ENCODE measurements around the gene ACR.

Gene ACR

DNA sequence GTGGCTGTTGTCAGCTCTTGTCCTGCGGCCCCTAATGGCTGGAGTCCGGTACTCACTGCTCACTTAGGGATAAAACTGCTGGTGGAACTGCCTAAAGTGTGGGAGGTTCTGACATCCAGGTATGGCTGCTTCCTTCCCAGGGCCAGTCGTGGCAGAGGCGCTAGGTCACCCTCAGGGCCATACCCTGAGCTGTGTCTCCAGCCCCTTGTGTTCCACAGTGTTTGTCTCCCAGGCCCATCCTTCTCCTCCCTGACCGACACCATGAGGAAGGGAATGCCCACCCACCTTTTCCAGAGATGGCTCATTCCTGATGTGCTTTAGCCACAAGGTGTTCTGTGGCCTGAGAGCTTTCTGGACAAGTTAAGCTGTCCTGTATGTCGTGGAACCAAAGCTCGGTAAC lies 12.4 kb upstream of the ACR start:
- no peak for DNase-seq (ENCODE audit: low read depth)
- TF ChIP-seq, protein P1, sequence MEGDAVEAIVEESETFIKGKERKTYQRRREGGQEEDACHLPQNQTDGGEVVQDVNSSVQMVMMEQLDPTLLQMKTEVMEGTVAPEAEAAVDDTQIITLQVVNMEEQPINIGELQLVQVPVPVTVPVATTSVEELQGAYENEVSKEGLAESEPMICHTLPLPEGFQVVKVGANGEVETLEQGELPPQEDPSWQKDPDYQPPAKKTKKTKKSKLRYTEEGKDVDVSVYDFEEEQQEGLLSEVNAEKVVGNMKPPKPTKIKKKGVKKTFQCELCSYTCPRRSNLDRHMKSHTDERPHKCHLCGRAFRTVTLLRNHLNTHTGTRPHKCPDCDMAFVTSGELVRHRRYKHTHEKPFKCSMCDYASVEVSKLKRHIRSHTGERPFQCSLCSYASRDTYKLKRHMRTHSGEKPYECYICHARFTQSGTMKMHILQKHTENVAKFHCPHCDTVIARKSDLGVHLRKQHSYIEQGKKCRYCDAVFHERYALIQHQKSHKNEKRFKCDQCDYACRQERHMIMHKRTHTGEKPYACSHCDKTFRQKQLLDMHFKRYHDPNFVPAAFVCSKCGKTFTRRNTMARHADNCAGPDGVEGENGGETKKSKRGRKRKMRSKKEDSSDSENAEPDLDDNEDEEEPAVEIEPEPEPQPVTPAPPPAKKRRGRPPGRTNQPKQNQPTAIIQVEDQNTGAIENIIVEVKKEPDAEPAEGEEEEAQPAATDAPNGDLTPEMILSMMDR (IDR thresholded peaks at IDR 0.05; ENCODE audit: low read depth, low read length): no peak
- TF ChIP-seq MYC (IDR thresholded peaks at IDR 0.05; ENCODE audit: low read depth, low read length) (no peak), POLR2A (IDR thresholded peaks at IDR 0.05; ENCODE audit: extremely low read depth, insufficient read length) (no peak)
- TF ChIP-seq, protein P2, sequence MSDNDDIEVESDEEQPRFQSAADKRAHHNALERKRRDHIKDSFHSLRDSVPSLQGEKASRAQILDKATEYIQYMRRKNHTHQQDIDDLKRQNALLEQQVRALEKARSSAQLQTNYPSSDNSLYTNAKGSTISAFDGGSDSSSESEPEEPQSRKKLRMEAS (IDR thresholded peaks at IDR 0.05; ENCODE audit: low read depth, low read length): no peak
- no peak overlapping the region for H3K4me3 ChIP-seq (ENCODE audit: low read depth, low read length)

DNA sequence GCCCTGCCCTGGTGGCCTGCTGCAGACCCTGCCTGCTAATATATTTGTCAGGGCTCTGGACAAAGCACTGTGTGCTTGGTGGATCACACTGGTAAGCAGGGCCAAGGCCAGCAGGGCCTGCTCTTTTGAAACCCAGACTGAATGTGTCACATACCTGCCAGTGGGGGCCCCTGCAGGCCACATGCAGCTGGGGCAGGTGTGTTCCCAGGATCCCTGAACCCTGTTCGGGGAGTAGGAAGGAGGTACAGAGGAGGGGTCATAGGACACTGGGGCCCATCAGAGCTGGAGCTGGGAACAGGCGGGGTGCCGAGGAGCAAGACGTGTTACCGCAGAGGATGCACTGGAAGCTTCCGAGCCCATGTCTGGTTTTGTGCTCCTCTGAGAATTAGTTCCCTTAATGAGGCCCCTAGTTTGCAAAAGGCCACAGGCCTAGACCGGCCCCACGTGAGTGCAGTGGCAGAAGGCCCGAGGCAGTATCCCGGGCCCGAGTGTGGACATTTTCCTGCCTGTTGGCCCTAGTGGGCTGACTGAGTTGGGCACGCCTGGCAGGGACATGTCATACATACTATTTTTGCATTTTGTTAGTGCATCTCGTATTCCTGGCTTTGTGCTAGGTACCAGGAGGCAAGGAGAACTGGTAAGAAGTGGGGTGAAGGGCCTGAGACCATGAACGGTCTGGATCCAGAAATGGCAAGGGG lies 11.2 kb upstream of the ACR start:
- peak; percentile 19 for DNase-seq (ENCODE audit: low read depth)
- TF ChIP-seq, protein P1 (IDR thresholded peaks at IDR 0.05; ENCODE audit: low read depth, low read length): no peak
- TF ChIP-seq POLR2A (IDR thresholded peaks at IDR 0.05; ENCODE audit: extremely low read depth, insufficient read length) (no peak), MYC (IDR thresholded peaks at IDR 0.05; ENCODE audit: low read depth, low read length) (no peak)
- TF ChIP-seq, protein P2 (IDR thresholded peaks at IDR 0.05; ENCODE audit: low read depth, low read length): no peak
- H3K4me3 ChIP-seq (ENCODE audit: low read depth, low read length): no peak overlapping the region

DNA sequence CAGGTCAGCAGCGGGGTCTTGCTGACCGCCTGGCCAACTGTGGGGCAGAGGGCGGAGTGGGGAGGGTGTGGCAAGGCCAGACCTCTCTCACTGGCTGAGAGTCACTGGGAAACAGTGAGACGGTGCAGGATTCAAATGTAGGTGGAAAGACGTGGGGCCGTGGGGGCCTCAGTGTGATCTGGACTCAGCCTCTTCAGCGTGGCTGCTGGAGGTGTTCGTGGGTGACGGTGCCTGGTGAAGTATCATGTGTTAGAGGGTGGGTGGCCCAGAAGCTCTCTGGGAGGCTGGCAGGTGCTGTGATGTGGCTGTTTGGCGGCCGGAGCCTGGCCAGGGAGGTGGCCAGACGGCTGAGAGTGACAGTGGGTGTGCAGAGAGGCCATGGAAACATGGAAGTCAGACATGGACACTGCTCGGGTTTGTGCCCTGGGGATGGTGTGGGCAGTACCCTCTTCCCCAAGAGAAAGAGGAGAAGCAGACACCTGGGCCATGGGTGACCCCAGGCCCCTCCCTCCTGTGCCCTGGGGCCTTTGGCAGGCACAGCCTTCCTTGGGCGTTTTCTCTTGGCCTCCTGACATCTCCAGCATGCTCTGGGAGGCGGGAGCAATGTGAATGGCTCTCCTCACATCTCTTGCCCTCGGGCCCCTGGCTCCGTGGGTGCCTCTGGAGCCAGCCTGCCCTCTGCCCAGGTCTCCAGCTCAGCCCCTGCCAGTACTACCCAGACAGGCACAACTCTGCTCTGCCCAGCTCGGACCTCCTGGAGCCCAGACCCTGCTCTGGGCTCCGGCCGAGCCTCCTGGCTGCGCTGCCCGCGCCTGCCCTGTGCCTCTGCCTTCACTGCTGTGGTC lies 10.1 kb upstream of the ACR start:
- no peak for DNase-seq (ENCODE audit: low read depth)
- no peak overlapping the region for H3K4me3 ChIP-seq (ENCODE audit: low read depth, low read length)
- TF ChIP-seq, protein P1 (IDR thresholded peaks at IDR 0.05; ENCODE audit: low read depth, low read length): no peak
- TF ChIP-seq, protein P2 (IDR thresholded peaks at IDR 0.05; ENCODE audit: low read depth, low read length): no peak
- TF ChIP-seq POLR2A (IDR thresholded peaks at IDR 0.05; ENCODE audit: extremely low read depth, insufficient read length) (no peak), MYC (IDR thresholded peaks at IDR 0.05; ENCODE audit: low read depth, low read length) (no peak)

DNA sequence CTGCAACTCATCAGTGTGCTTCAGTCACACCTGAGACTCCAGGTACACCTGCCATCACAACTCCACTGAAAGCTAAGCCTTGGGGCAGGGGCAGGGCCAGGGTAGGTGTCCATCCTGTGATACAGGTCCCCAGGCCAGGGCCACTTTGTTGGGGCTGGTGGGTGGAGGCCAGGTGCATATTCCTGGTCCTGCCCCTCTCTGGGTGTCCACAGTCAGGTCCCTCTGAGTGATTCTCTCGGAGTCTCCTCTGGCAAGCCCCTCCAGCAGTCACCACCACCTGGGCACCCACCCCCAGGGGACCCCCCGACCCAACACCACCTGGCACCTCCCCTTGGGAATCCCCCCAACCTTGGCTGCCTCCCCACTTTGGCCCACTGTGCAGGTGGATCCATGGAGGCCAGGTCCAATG lies 9.5 kb upstream of the ACR start:
- TF ChIP-seq, protein P1 (IDR thresholded peaks at IDR 0.05; ENCODE audit: low read depth, low read length): no peak
- TF ChIP-seq POLR2A (IDR thresholded peaks at IDR 0.05; ENCODE audit: extremely low read depth, insufficient read length) (no peak), MYC (IDR thresholded peaks at IDR 0.05; ENCODE audit: low read depth, low read length) (no peak)
- TF ChIP-seq, protein P2 (IDR thresholded peaks at IDR 0.05; ENCODE audit: low read depth, low read length): no peak
- DNase-seq (ENCODE audit: low read depth): no peak
- H3K4me3 ChIP-seq (ENCODE audit: low read depth, low read length): no peak overlapping the region

DNA sequence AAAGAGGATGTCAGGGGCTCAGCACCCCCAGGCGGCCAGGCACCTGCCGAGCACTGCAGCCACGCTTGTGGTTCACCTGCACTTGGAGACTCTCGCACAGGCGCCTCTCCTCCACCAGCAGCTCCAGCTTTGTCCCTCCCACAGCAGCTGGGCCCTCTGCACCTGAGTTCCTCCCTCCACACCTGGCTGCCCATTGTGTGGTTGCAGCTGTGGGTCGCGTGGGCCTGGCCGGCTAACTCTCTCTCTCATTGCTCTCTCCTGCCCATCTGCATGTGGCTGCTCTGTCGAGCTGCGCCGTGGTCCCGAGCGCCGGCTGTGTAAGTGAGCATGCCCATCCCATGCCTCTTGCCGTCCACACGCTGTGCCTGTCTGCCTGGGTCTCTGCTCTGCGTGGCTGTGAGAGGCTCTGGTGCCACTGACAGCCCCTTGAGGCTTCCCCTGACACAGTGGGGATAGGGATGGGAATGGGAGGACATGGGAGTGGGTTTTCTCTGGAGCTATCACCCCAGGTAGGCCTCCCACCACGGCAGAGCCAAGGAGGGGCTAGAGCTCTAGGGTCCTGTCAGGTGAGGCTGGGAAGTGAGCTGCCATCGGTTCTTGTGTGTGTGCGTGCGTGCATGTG lies 8.5 kb upstream of the ACR start:
- DNase-seq (ENCODE audit: low read depth): no peak
- no peak overlapping the region for H3K4me3 ChIP-seq (ENCODE audit: low read depth, low read length)
- TF ChIP-seq, protein P2 (IDR thresholded peaks at IDR 0.05; ENCODE audit: low read depth, low read length): no peak
- TF ChIP-seq POLR2A (IDR thresholded peaks at IDR 0.05; ENCODE audit: extremely low read depth, insufficient read length): no peak
- TF ChIP-seq, protein P1 (IDR thresholded peaks at IDR 0.05; ENCODE audit: low read depth, low read length): no peak
- no peak for TF ChIP-seq MYC (IDR thresholded peaks at IDR 0.05; ENCODE audit: low read depth, low read length)

Data from NB4 (cell line).